Suppressor macrophage treated with lipopolysaccharide for 4 hours (primary cell): ENCODE data around the gene ZMIZ1.
A peak's percentile ranks its signal among the peaks of the same experiment; 100 is the strongest.
"Not testable (repeated sequence)": the region's sequence is repeated elsewhere in the genome, so short reads cannot be mapped to it uniquely, and the experiment has no call there.

Experiments used
- DNase-seq: peaks from one replicate; pipeline ENCODE4 v3.0.0-alpha.2; 2020

ZMIZ1 gene

GRCh38 chr10:79318369-79318768 is 249.6 kb downstream of the ZMIZ1 start:
- DNase-seq: no peak

- peak; percentile 35 for DNase-seq
Measured at GRCh38 chr10:79319115-79319771, 250.5 kb downstream of the ZMIZ1 start.

GRCh38 chr10:79320316-79320715 is 251.6 kb downstream of the ZMIZ1 start:
- DNase-seq: peak; percentile 25

- DNase-seq: peak; percentile 98
Measured at GRCh38 chr10:79320820-79321493, 252.2 kb downstream of the ZMIZ1 start.

GRCh38 chr10:79321494-79321882 is 252.7 kb downstream of the ZMIZ1 start:
- DNase-seq: no peak

GRCh38 chr10:79321951-79322350 is 253.2 kb downstream of the ZMIZ1 start:
- DNase-seq: no peak

GRCh38 chr10:79322616-79323543 is 254.1 kb downstream of the ZMIZ1 start:
- DNase-seq: peak; percentile 69

- no peak for DNase-seq
Measured at GRCh38 chr10:79323602-79324001, 254.8 kb downstream of the ZMIZ1 start.

- DNase-seq: no peak
Measured at GRCh38 chr10:79324032-79324695, 255.4 kb downstream of the ZMIZ1 start.

GRCh38 chr10:79326361-79327089 is 257.8 kb downstream of the ZMIZ1 start:
- no peak for DNase-seq

GRCh38 chr10:79327090-79327457 is 258.3 kb downstream of the ZMIZ1 start:
- no peak for DNase-seq

GRCh38 chr10:79328147-79328701 is 259.5 kb downstream of the ZMIZ1 start:
- DNase-seq: no peak

- DNase-seq: peak; percentile 61
Measured at GRCh38 chr10:79328737-79329504, 260.2 kb downstream of the ZMIZ1 start.

GRCh38 chr10:79329529-79329928 is 260.8 kb downstream of the ZMIZ1 start:
- DNase-seq: no peak

- peak; percentile 32 for DNase-seq
Measured at GRCh38 chr10:79331226-79331625, 262.5 kb downstream of the ZMIZ1 start.

GRCh38 chr10:79331709-79332108 is 262.9 kb downstream of the ZMIZ1 start:
- DNase-seq: peak; percentile 98

GRCh38 chr10:79332610-79333315 is 264.0 kb downstream of the ZMIZ1 start:
- DNase-seq: not testable (repeated sequence)

GRCh38 chr10:79333513-79333912 is 264.7 kb downstream of the ZMIZ1 start:
- no peak for DNase-seq

GRCh38 chr10:79334573-79334972 is 265.8 kb downstream of the ZMIZ1 start:
- no peak for DNase-seq

- no peak for DNase-seq
Measured at GRCh38 chr10:79335094-79335469, 266.3 kb downstream of the ZMIZ1 start.
